ENCODE results near the gene ZFP90.

ZFP90 gene

DNA sequence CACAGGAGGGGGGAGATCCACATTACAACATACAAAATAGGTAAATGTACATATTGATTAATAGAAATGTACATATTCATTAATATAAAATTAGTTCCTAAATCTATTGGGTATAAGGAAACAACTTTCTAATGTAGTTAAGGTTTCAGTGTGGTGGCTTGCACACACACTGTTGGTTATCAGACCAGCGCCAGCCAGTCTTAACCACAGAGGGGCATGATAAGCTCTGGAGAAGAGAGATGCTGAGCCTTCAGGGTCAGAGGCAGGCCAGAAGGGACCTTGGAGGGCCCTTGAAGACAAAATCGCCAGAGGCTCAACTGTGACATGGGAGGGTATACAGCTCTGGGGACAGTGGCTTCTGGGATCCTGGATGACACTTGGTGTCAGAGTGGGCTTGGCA is 10.9 kb upstream of the ZFP90 start:
- TF ChIP-seq CTCF (IDR thresholded peaks at IDR 0.05; ENCODE audit: low read depth, low read length, missing control alignments), result no peak
- no peak for DNase-seq (ENCODE audit: low read depth)
- no peak overlapping the region for H3K4me3 ChIP-seq (ENCODE audit: low read depth, low read length)

- peak; percentile 93 for TF ChIP-seq CTCF (IDR thresholded peaks at IDR 0.05; ENCODE audit: low read depth, low read length, missing control alignments)
- DNase-seq (ENCODE audit: low read depth), result peak; percentile 60
- H3K4me3 ChIP-seq (ENCODE audit: low read depth, low read length), result no peak overlapping the region
Measured at GRCh38 chr16:68528686-68529379, 10.3 kb upstream of the ZFP90 start.

DNA sequence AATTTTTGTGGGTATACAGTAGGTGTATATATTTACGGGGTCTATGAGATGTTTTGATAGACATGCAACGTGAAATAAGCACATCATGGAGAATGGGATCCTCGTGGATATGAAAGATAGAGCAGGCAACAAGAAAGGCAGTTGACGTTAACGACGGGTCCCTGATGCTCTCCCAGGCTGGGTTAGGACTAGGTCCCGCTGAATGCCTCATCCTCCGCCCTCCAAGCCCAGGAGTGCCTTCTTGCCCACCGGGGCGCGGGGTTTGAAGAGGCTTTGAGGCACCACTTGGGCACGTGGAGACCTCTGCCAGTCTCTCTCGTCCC is 9.5 kb upstream of the ZFP90 start:
- no peak for DNase-seq (ENCODE audit: low read depth)
- no peak for TF ChIP-seq CTCF (IDR thresholded peaks at IDR 0.05; ENCODE audit: low read depth, low read length, missing control alignments)
- H3K4me3 ChIP-seq (ENCODE audit: low read depth, low read length), result peak overlapping the region; percentile 73

- DNase-seq (ENCODE audit: low read depth), result peak; percentile 69
- TF ChIP-seq CTCF (IDR thresholded peaks at IDR 0.05; ENCODE audit: low read depth, low read length, missing control alignments), result no peak
- peak overlapping the region; percentile 73 for H3K4me3 ChIP-seq (ENCODE audit: low read depth, low read length)
Measured at GRCh38 chr16:68529931-68530701, 9.0 kb upstream of the ZFP90 start.

- TF ChIP-seq CTCF (IDR thresholded peaks at IDR 0.05; ENCODE audit: low read depth, low read length, missing control alignments), result no peak
- H3K4me3 ChIP-seq (ENCODE audit: low read depth, low read length), result no peak overlapping the region
- no peak for DNase-seq (ENCODE audit: low read depth)
Measured at GRCh38 chr16:68533937-68534336, 5.2 kb upstream of the ZFP90 start.

- DNase-seq (ENCODE audit: low read depth), result no peak
- no peak overlapping the region for H3K4me3 ChIP-seq (ENCODE audit: low read depth, low read length)
- no peak for TF ChIP-seq CTCF (IDR thresholded peaks at IDR 0.05; ENCODE audit: low read depth, low read length, missing control alignments)
Measured at GRCh38 chr16:68535331-68535730, 3.8 kb upstream of the ZFP90 start.

Measured in GM12864 (cell line).